Caco-2 (cell line): ENCODE results near the gene DCTN3. TPM values are rescaled to one million over a fixed set of nuclear protein-coding genes. Genes with fewer than 3 reads are reported as not detected.
A peak's percentile ranks its signal among the peaks of the same experiment; 100 is the strongest.

Source experiments
- BruUV-seq: library from RNA; stranded (reverse); fragments of 400-500 nt; replicated peaks from 2 replicates; lab custom pipeline; 2021; lab: Mats Ljungman, UMichigan
- CTCF ChIA-PET: fragments of 300-600 bp; sonication (Branson Sonifier 250); formaldehyde crosslinking; loops from one replicate; lab custom pipeline; 2022; ENCODE audit warnings: antibody characterized with exemption; lab: Charles Lee
- POLR2A ChIA-PET: fragments of 300-600 bp; sonication (Branson Sonifier 250); formaldehyde crosslinking; loops from one replicate; lab custom pipeline; 2022; ENCODE audit warnings: antibody characterized with exemption; lab: Charles Lee
- DNase-seq, 2 experiments: peaks; one replicate each; pipeline versions ENCODE4 v3.0.0 to v3.0.0-alpha.2; 2020 to 2022
- H3K27me3 ChIP-seq: replicated peaks from 2 replicates; pipeline ENCODE4 v1.6.0; 2011; ENCODE audit warnings: low read length; ENCODE audit not compliant: control insufficient read depth, insufficient read depth
- H3K36me3 ChIP-seq: 2 replicates; pipeline ENCODE4 v1.5.1; 2011; ENCODE audit warnings: low read length; ENCODE audit not compliant: control insufficient read depth, insufficient read depth
- H3K4me1 ChIP-seq: fragments of 250-450 bp; sonication (Bioruptor Pico); 2 replicates; pipeline ENCODE4 v1.5.1; 2020; ENCODE audit warnings: mild to moderate bottlenecking
- H3K4me3 ChIP-seq: 2 replicates; pipeline ENCODE4 v1.5.1; 2011; ENCODE audit warnings: low read depth, mild to moderate bottlenecking, control low read depth, low read length
- H3K9me3 ChIP-seq: fragments of 250-450 bp; sonication (Bioruptor Pico); 2 replicates; pipeline ENCODE4 v1.5.1; 2020; ENCODE audit warnings: mild to moderate bottlenecking, moderate library complexity
- H3K27ac Mint-ChIP-seq: one replicate; pipeline ENCODE4 v1.8.0; 2022; ENCODE audit warnings: mixed read lengths; ENCODE audit not compliant: unreplicated experiment
- H3K27me3 Mint-ChIP-seq: one replicate; pipeline ENCODE4 v1.8.0; 2022; ENCODE audit warnings: mixed read lengths; ENCODE audit not compliant: insufficient read depth, unreplicated experiment
- H3K36me3 Mint-ChIP-seq: one replicate; pipeline ENCODE4 v1.8.0; 2022; ENCODE audit warnings: mild to moderate bottlenecking, mixed read lengths; ENCODE audit not compliant: insufficient read depth, unreplicated experiment
- H3K4me1 Mint-ChIP-seq: one replicate; pipeline ENCODE4 v1.8.0; 2022; ENCODE audit warnings: low read depth, mixed read lengths; ENCODE audit not compliant: unreplicated experiment
- H3K4me3 Mint-ChIP-seq: one replicate; pipeline ENCODE4 v1.8.0; 2022; ENCODE audit warnings: mild to moderate bottlenecking, moderate library complexity, mixed read lengths; ENCODE audit not compliant: unreplicated experiment
- H3K9me3 Mint-ChIP-seq: one replicate; pipeline ENCODE4 v1.8.0; 2022; ENCODE audit warnings: mixed read lengths; ENCODE audit not compliant: unreplicated experiment
- CTCF ChIP-seq, 2 experiments: fragments of 200-600 bp in 1 of 2; IDR thresholded peaks; 1 replicate in 1 of 2; 2 replicates in 1 of 2; pipeline versions ENCODE4 v1.5.1 to v1.8.0; 2011 to 2022; ENCODE audit warnings: antibody characterized with exemption in 1 of 2, control low read depth in 1 of 2, inconsistent platforms in 1 of 2, low read depth in 1 of 2, low read length in 1 of 2, mild to moderate bottlenecking in 1 of 2, moderate library complexity in 1 of 2; ENCODE audit not compliant: insufficient read depth in 1 of 2, severe bottlenecking in 1 of 2, unreplicated experiment in 1 of 2
- intact Hi-C: fragments of 100-400 bp; cut with micrococcal nuclease; formaldehyde crosslinking; loops from one replicate; pipeline ENCODE4 v1.10.0; 2022; ENCODE audit not compliant: unreplicated experiment
- total RNA-seq: library from RNA; stranded (reverse); gene quantifications from 2 replicates; pipeline ENCODE4 v1.2.3, GENCODE V29; 2022

The DCTN3 gene
- total RNA-seq, 1 experiment from 2014 or later, result 70.0 TPM

- H3K36me3 Mint-ChIP-seq, result peaks cover 14% of the 10 kb centered on the region
- ChIA-PET POLR2A (interaction anchor here (0.6 kb wide), 1 partner anchor 211 kb away, joined by 8 read pairs; no protein-coding TSS in a partner anchor), CTCF (interaction anchor here (1.0 to 1.2 kb wide), 2 partner anchors 20 to 35 kb away, joined by 3 read pairs; partner anchors contain the start of gene GALT)
- BruUV-seq, result TSS peak; percentile 64
- peak overlapping the region; percentile 91 for H3K27ac Mint-ChIP-seq
- Histone ChIP-seq H3K4me3 (peak overlapping the region; percentile 92), H3K4me1 (peaks cover 12% of the 10 kb centered on the region), H3K27me3 (no peaks in the 10 kb centered on the region), H3K36me3 (peaks cover 2% of the 10 kb centered on the region; the same call in 1 of the 2 replicates), H3K9me3 (no peaks in the 10 kb centered on the region)
- intact Hi-C loops, result loop anchor here (5.0 kb wide), 1 partner anchor 91 kb away; no protein-coding TSS in a partner anchor
- no peak for DNase-seq
- no peak for TF ChIP-seq CTCF (IDR thresholded peaks at IDR 0.05; ENCODE audit: insufficient read depth in 1 of 2, low read depth in 1 of 2, low read length in 1 of 2, severe bottlenecking in 1 of 2, unreplicated experiment in 1 of 2)
- H3K4me3 Mint-ChIP-seq, result peak overlapping the region; percentile 86
- no peaks in the 10 kb centered on the region for H3K9me3 Mint-ChIP-seq
- H3K27me3 Mint-ChIP-seq, result no peaks in the 10 kb centered on the region
- H3K4me1 Mint-ChIP-seq, result no peaks in the 10 kb centered on the region
Observed at GRCh38 chr9:34611251-34611810, 9.0 kb downstream of the DCTN3 start.

GRCh38 chr9:34610434-34611206 is 9.7 kb downstream of the DCTN3 start:
- no TSS peak for BruUV-seq
- CTCF ChIA-PET, result interaction anchor here (1.2 kb wide), 1 partner anchor 19 kb away, joined by 3 read pairs; no protein-coding TSS in a partner anchor
- no peak for TF ChIP-seq CTCF (IDR thresholded peaks at IDR 0.05; ENCODE audit: insufficient read depth in 1 of 2, low read depth in 1 of 2, low read length in 1 of 2, severe bottlenecking in 1 of 2, unreplicated experiment in 1 of 2)
- H3K27ac Mint-ChIP-seq, result no peak overlapping the region
- Histone ChIP-seq H3K27me3 (no peaks in the 10 kb centered on the region), H3K4me3 (peak overlapping the region; percentile 92), H3K4me1 (peaks cover 12% of the 10 kb centered on the region), H3K9me3 (no peaks in the 10 kb centered on the region), H3K36me3 (no peaks in the 10 kb centered on the region; the same call in 1 of the 2 replicates)
- intact Hi-C loops, result loop anchor here (5.0 kb wide), 1 partner anchor 92 kb away; no protein-coding TSS in a partner anchor
- no peaks in the 10 kb centered on the region for H3K9me3 Mint-ChIP-seq
- H3K27me3 Mint-ChIP-seq, result no peaks in the 10 kb centered on the region
- peaks cover 14% of the 10 kb centered on the region for H3K36me3 Mint-ChIP-seq
- H3K4me3 Mint-ChIP-seq, result peak overlapping the region; percentile 86
- DNase-seq, result no peak
- H3K4me1 Mint-ChIP-seq, result no peaks in the 10 kb centered on the region
- POLR2A ChIA-PET, result interaction anchor here (0.6 kb wide), 1 partner anchor 212 kb away, joined by 8 read pairs; no protein-coding TSS in a partner anchor

GRCh38 chr9:34607331-34607730 is 13.0 kb downstream of the DCTN3 start:
- CTCF ChIA-PET, result interaction anchor here (1.0 to 1.9 kb wide), 3 partner anchors 16 to 204 kb away, joined by 4 to 5 read pairs (median 5); no protein-coding TSS in a partner anchor
- no peak overlapping the region for H3K27ac Mint-ChIP-seq
- POLR2A ChIA-PET, result no interaction called here
- H3K4me3 Mint-ChIP-seq, result no peak overlapping the region
- no peak for TF ChIP-seq CTCF (IDR thresholded peaks at IDR 0.05; ENCODE audit: insufficient read depth in 1 of 2, low read depth in 1 of 2, low read length in 1 of 2, severe bottlenecking in 1 of 2, unreplicated experiment in 1 of 2)
- no TSS peak for BruUV-seq
- intact Hi-C loops, result no loop called here
- no peak for DNase-seq
- no peaks in the 10 kb centered on the region for H3K27me3 ChIP-seq
- no peak overlapping the region for H3K4me3 ChIP-seq
- peaks cover 8% of the 10 kb centered on the region for H3K36me3 Mint-ChIP-seq
- H3K27me3 Mint-ChIP-seq, result no peaks in the 10 kb centered on the region
- no peaks in the 10 kb centered on the region; the same call in 1 of the 2 replicates for H3K36me3 ChIP-seq
- H3K4me1 ChIP-seq, result peaks cover 12% of the 10 kb centered on the region
- no peaks in the 10 kb centered on the region for H3K9me3 ChIP-seq
- no peaks in the 10 kb centered on the region for H3K4me1 Mint-ChIP-seq
- no peaks in the 10 kb centered on the region for H3K9me3 Mint-ChIP-seq
